Lower leg skin (tissue), 4 donors: ENCODE data around the gene RPL4. TPM values are rescaled to one million over a fixed set of nuclear protein-coding genes. Genes with fewer than 3 reads are reported as not detected.

ENCODE experiments used
- DNase-seq, 2 donors: peaks; one replicate each; pipeline ENCODE4 v3.0.0-alpha.2; 2019; ENCODE audit warnings: low spot score in 2 of 2
- H3K4me3 ChIP-seq: fragments of 200-600 bp; sonication (generic); 2 replicates; pipeline ENCODE4 v1.5.1; 2017; ENCODE audit warnings: mild to moderate bottlenecking, low read depth; ENCODE audit not compliant: poor library complexity, severe bottlenecking
- CTCF ChIP-seq, 3 donors: fragments of 450-650 bp; IDR thresholded peaks; one replicate each; pipeline ENCODE4 v1.5.1; 2016; ENCODE audit warnings: antibody characterized with exemption in 3 of 3, mild to moderate bottlenecking in 3 of 3, moderate library complexity in 2 of 3
- POLR2A ChIP-seq, 2 donors: fragments of 450-650 bp; IDR thresholded peaks; one replicate each; pipeline ENCODE4 v1.6.1; 2016 to 2017; ENCODE audit warnings: antibody characterized with exemption in 2 of 2, mild to moderate bottlenecking in 1 of 2, moderate library complexity in 1 of 2
- WGBS, 2 donors: methylation state at CpG; one replicate each; pipeline ENCODE4 v1.1.5; 2018; 5-methylcytosine and 5-hydroxymethylcytosine counted together
- intact Hi-C: fragments of 100-400 bp; cut with DNase I; formaldehyde crosslinking; loops from one replicate; pipeline ENCODE4 v1.15.0; 2023; ENCODE audit warnings: low total_unique reads
- microRNA-seq, 2 donors: library from miRNA; unstranded; fragments of <30 nt; microRNA quantifications; one replicate each; pipeline ENCODE4, GENCODE V29; 2016; ENCODE audit warnings: borderline replicate concordance in 2 of 2, borderline number of aligned reads in 1 of 2
- total RNA-seq, 4 donors: library from RNA; depleted of rRNA; stranded (reverse); fragments of >200 nt; gene quantifications; one replicate each; pipeline ENCODE4 v1.1.0, GENCODE V29; 2016

Gene RPL4
- total RNA-seq, 4 donors from 2014 or later: 4,479 to 8,244 (median 6,347) TPM

- H3K4me3 ChIP-seq: no peak overlapping the region
- DNase-seq: no peak
- WGBS, 2 donors: 61 to 68% methylated on average over 3 of the region's 3 CpGs
- intact Hi-C loops: no loop called here
- TF ChIP-seq CTCF (IDR thresholded peaks at IDR 0.05): no peak
- TF ChIP-seq POLR2A (IDR thresholded peaks at IDR 0.05): no peak
These were observed 44.6 kb downstream of the RPL4 start for GRCh38 chr15:66459818-66460615.

- intact Hi-C loops: no loop called here
- DNase-seq: no peak
- H3K4me3 ChIP-seq: no peak overlapping the region
- no peak for TF ChIP-seq POLR2A (IDR thresholded peaks at IDR 0.05)
- no peak for TF ChIP-seq CTCF (IDR thresholded peaks at IDR 0.05)
- 73 to 76% methylated on average over 3 of the region's 3 CpGs for WGBS, 2 donors
These were observed 48.4 kb downstream of the RPL4 start for GRCh38 chr15:66456211-66456610.

- no peak overlapping the region for H3K4me3 ChIP-seq
- intact Hi-C loops: no loop called here
- 88 to 93% methylated on average over 2 of the region's 2 CpGs for WGBS, 2 donors
- TF ChIP-seq CTCF (IDR thresholded peaks at IDR 0.05) (no peak), POLR2A (IDR thresholded peaks at IDR 0.05) (no peak)
- DNase-seq: no peak
These were observed 50.5 kb downstream of the RPL4 start for GRCh38 chr15:66454143-66454542.

- 62 to 77% methylated on average over 1 of the region's 1 CpG for WGBS, 2 donors
- no peak overlapping the region for H3K4me3 ChIP-seq
- intact Hi-C loops: no loop called here
- no peak for TF ChIP-seq CTCF (IDR thresholded peaks at IDR 0.05)
- no peak for TF ChIP-seq POLR2A (IDR thresholded peaks at IDR 0.05)
- no peak for DNase-seq
These were observed 51.6 kb downstream of the RPL4 start for GRCh38 chr15:66452971-66453580.

GRCh38 chr15:66452420-66452819 lies 52.2 kb downstream of the RPL4 start:
- TF ChIP-seq CTCF (IDR thresholded peaks at IDR 0.05) (no peak), POLR2A (IDR thresholded peaks at IDR 0.05) (no peak)
- DNase-seq: no peak
- intact Hi-C loops: no loop called here
- H3K4me3 ChIP-seq: no peak overlapping the region
- 81 to 83% methylated on average over 4 of the region's 4 CpGs for WGBS, 2 donors

Small RNA genes within 50 kb of the gene (microRNA-seq; reads per million reads assigned to microRNA genes)
- gene MIR4512: 0 reads per million in 2 donors

Other genes starting within 250 kb of the RPL4 start
- 10 to 100 TPM; 12.9 to 19.7 (median 17.1) TPM for gene DIS3L, start 211.3 kb downstream of the RPL4 start, total RNA-seq
- gene TIPIN, start 148.2 kb downstream of the RPL4 start, total RNA-seq: 10 to 100 TPM in 1 of 4 donors, 1 to 10 TPM in 3; 4.0 to 14.8 (median 5.3) TPM
- gene MAP2K1, start 117.9 kb downstream of the RPL4 start, total RNA-seq: 10 to 100 TPM; 19.1 to 38.1 (median 26.7) TPM
- 10 to 100 TPM; 17.1 to 26.3 (median 23.6) TPM for gene SNAPC5, start 7.1 kb downstream of the RPL4 start, total RNA-seq
- 1 to 10 TPM; 2.3 to 4.9 (median 3.6) TPM for gene ZWILCH, start 471 bp upstream of the RPL4 start, total RNA-seq
- gene LCTL, start 61.1 kb upstream of the RPL4 start, total RNA-seq: not detected
- 1 to 10 TPM; 2.0 to 9.1 (median 6.7) TPM for gene SMAD6, start 197.4 kb upstream of the RPL4 start, total RNA-seq